ENCODE results near the gene LRRC45. TPM values are rescaled to one million over a fixed set of nuclear protein-coding genes. Genes with fewer than 3 reads are reported as not detected.

Gene LRRC45
- total RNA-seq, 1 experiment from 2014 or later = 40.1 TPM

GRCh38 chr17:82051776-82052637, 28.9 kb downstream of the LRRC45 start, which contains the start of the genes GPS1 and RFNG:
TSS of gene GPS1 (plus strand) at chr17:82051898. CDS start at chr17:82051932, 34 bp downstream.
TSS of gene RFNG (minus strand) at chr17:82051811. CDS start at chr17:82051766, 45 bp downstream.
- peaks cover 13 to 34% of the 10 kb centered on the region in 2 experiments; a peak in 3 of 4 replicates for H3K4me1 ChIP-seq (ENCODE audit: control insufficient read depth in 1 of 2, insufficient read depth in 2 of 2, low read length in 2 of 2)
- H3K4me2 ChIP-seq (ENCODE audit: low read length) = peak within 1 kb of the TSS; percentile 100
- H3K27me3 ChIP-seq (ENCODE audit: insufficient read depth, low read length) = no peaks in the 10 kb centered on the region
- H3K79me2 ChIP-seq (ENCODE audit: insufficient read depth, low read length) = peaks cover 41% of the 10 kb centered on the region
- POLR2A ChIA-PET = no interaction called here
- no peaks in the 10 kb centered on the region for H3K9me3 ChIP-seq (ENCODE audit: control insufficient read depth in 1 of 2, insufficient read depth in 1 of 2, low read depth in 1 of 2, low read length in 2 of 2)
- no TSS peak for BruUV-seq (replicated peaks)
- DNase-seq (ENCODE audit: low read depth, low spot score) = no peak
- TF ChIP-seq, protein P1, sequence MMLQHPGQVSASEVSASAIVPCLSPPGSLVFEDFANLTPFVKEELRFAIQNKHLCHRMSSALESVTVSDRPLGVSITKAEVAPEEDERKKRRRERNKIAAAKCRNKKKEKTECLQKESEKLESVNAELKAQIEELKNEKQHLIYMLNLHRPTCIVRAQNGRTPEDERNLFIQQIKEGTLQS (IDR thresholded peaks at IDR 0.05) = no peak
- TF ChIP-seq SIN3A (IDR thresholded peaks at IDR 0.05; ENCODE audit: low read depth) (peak; percentile 63; the same call in 1 of the 2 replicates), ZBTB33 (IDR thresholded peaks at IDR 0.05; ENCODE audit: extremely low read depth, insufficient replicate concordance, low read length) (peak; percentile 43), YY1 (IDR thresholded peaks at IDR 0.05; ENCODE audit: extremely low read depth, insufficient replicate concordance, low read depth, low read length) (peak; percentile 73), ZFX (IDR thresholded peaks at IDR 0.05) (peak; percentile 87; the same call in 1 of the 2 replicates), POLR2AphosphoS5 (IDR thresholded peaks at IDR 0.05; ENCODE audit: low read depth, low read length) (peak; percentile 75), MAX (IDR thresholded peaks at IDR 0.05) (peak; percentile 92), EZH2 (IDR thresholded peaks at IDR 0.05) (no peak), REST (IDR thresholded peaks at IDR 0.05; ENCODE audit: low read depth) (no peak)
- peak within 1 kb of the TSS; percentile 81 for H3K27ac ChIP-seq (ENCODE audit: low read depth, low read length)
- peaks cover 14 to 42% of the 10 kb centered on the region in 2 experiments; a peak in 2 of 4 replicates for H3K36me3 ChIP-seq (ENCODE audit: control insufficient read depth in 1 of 2, insufficient read depth in 2 of 2, low read length in 2 of 2)
- peak within 1 kb of the TSS; percentile 89 for H3K9ac ChIP-seq (ENCODE audit: low read length)
- RAD21 ChIA-PET (ENCODE audit: low non-redundant PET in 1 of 2, low total read pairs in 2 of 2, uncharacterized antibody in 2 of 2, unreplicated experiment in 2 of 2) = no interaction called here
- H3K4me3 ChIP-seq (replicated peaks in 1 of 2; ENCODE audit: low read depth in 1 of 2, low read length in 2 of 2) = peak within 1 kb of the TSS; percentile 94 to 99
- H2AFZ ChIP-seq (ENCODE audit: low read depth, low read length, poor library complexity, severe bottlenecking) = no peak within 1 kb of the TSS
- CTCF ChIA-PET = interaction anchor here (1.3 kb wide), 1 partner anchor 14 kb away, joined by 5 read pairs; the partner anchor contains the start of gene DCXR
- H4K20me1 ChIP-seq (ENCODE audit: insufficient read depth) = no peaks in the 10 kb centered on the region
- H3K9me2 ChIP-seq (ENCODE audit: insufficient read depth) = no peaks in the 10 kb centered on the region
- ATAC-seq = peak; percentile 83
- intact Hi-C loops (cut with micrococcal nuclease) = no loop called here
